ENCODE data around the gene POPDC2.

Gene POPDC2

DNA sequence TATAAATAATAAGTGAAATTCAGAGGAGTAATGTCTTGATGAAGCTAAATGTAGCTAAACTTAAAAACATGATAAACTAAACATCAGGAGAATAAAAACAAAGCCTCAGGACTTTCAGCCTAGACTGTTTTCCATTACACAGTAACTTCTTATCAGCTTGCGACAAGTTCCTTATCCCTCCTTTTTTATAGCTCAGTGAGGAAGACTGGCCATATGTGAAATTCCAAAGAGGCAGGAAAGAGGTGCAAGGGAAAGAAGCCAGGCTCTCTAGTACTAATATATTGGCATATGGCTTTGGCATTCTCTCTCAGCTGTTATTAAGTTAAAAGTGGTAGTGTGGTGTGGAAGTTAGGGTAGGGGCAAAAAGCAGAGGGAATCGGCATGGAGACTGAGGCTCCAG lies 12.4 kb upstream of the POPDC2 start:
- Histone ChIP-seq H3K4me2 (ENCODE audit: insufficient read depth, low read length) (no peak overlapping the region), H3K9me3 (ENCODE audit: insufficient read depth, low read length, severe bottlenecking) (no peaks in the 10 kb centered on the region), H3K27me3 (ENCODE audit: insufficient read depth, low read length, poor library complexity) (no peaks in the 10 kb centered on the region), H3K4me1 (ENCODE audit: insufficient read depth, low read length) (peaks cover 23% of the 10 kb centered on the region), H3K4me3 (ENCODE audit: low read depth in 1 of 2, low read length in 2 of 2) (no peak overlapping the region), H2AFZ (ENCODE audit: low read depth, low read length) (no peak overlapping the region), H3K27ac (ENCODE audit: low read length) (no peak overlapping the region), H4K20me1 (ENCODE audit: insufficient read depth, low read length) (no peaks in the 10 kb centered on the region), H3K36me3 (ENCODE audit: insufficient read depth, low read length) (peaks cover 67% of the 10 kb centered on the region), H3K9ac (ENCODE audit: low read depth, low read length) (no peak overlapping the region), H3K79me2 (ENCODE audit: insufficient read depth, low read length) (peaks cover 24% of the 10 kb centered on the region)
- TF ChIP-seq, protein P1, sequence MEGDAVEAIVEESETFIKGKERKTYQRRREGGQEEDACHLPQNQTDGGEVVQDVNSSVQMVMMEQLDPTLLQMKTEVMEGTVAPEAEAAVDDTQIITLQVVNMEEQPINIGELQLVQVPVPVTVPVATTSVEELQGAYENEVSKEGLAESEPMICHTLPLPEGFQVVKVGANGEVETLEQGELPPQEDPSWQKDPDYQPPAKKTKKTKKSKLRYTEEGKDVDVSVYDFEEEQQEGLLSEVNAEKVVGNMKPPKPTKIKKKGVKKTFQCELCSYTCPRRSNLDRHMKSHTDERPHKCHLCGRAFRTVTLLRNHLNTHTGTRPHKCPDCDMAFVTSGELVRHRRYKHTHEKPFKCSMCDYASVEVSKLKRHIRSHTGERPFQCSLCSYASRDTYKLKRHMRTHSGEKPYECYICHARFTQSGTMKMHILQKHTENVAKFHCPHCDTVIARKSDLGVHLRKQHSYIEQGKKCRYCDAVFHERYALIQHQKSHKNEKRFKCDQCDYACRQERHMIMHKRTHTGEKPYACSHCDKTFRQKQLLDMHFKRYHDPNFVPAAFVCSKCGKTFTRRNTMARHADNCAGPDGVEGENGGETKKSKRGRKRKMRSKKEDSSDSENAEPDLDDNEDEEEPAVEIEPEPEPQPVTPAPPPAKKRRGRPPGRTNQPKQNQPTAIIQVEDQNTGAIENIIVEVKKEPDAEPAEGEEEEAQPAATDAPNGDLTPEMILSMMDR (IDR thresholded peaks at IDR 0.05; ENCODE audit: borderline replicate concordance, extremely low read depth, low read length, poor library complexity, severe bottlenecking): no peak
- TF ChIP-seq EZH2 (IDR thresholded peaks at IDR 0.05; ENCODE audit: borderline replicate concordance, low read depth, low read length, severe bottlenecking): no peak
- ATAC-seq (ENCODE audit: insufficient read depth, low read depth) (no peak), DNase-seq (no peak)

GRCh38 chr3:119669906-119670570 lies 9.6 kb upstream of the POPDC2 start:
- Histone ChIP-seq H3K36me3 (ENCODE audit: insufficient read depth, low read length) (peaks cover 68% of the 10 kb centered on the region), H2AFZ (ENCODE audit: low read depth, low read length) (no peak overlapping the region)
- TF ChIP-seq, protein P1 (IDR thresholded peaks at IDR 0.05; ENCODE audit: borderline replicate concordance, extremely low read depth, low read length, poor library complexity, severe bottlenecking): no peak

GRCh38 chr3:119665954-119666559 lies 5.7 kb upstream of the POPDC2 start:
- Histone ChIP-seq H3K36me3 (ENCODE audit: insufficient read depth, low read length) (peaks cover 29% of the 10 kb centered on the region), H3K4me2 (ENCODE audit: insufficient read depth, low read length) (no peak overlapping the region), H3K4me1 (ENCODE audit: insufficient read depth, low read length) (no peaks in the 10 kb centered on the region), H3K27me3 (ENCODE audit: insufficient read depth, low read length, poor library complexity) (no peaks in the 10 kb centered on the region), H3K9ac (ENCODE audit: low read depth, low read length) (no peak overlapping the region), H3K79me2 (ENCODE audit: insufficient read depth, low read length) (no peaks in the 10 kb centered on the region), H3K9me3 (ENCODE audit: insufficient read depth, low read length, severe bottlenecking) (no peaks in the 10 kb centered on the region), H4K20me1 (ENCODE audit: insufficient read depth, low read length) (no peaks in the 10 kb centered on the region), H2AFZ (ENCODE audit: low read depth, low read length) (no peak overlapping the region), H3K27ac (ENCODE audit: low read length) (no peak overlapping the region), H3K4me3 (ENCODE audit: low read depth in 1 of 2, low read length in 2 of 2) (no peak overlapping the region)
- TF ChIP-seq EZH2 (IDR thresholded peaks at IDR 0.05; ENCODE audit: borderline replicate concordance, low read depth, low read length, severe bottlenecking): no peak
- TF ChIP-seq, protein P1 (IDR thresholded peaks at IDR 0.05; ENCODE audit: borderline replicate concordance, extremely low read depth, low read length, poor library complexity, severe bottlenecking): no peak
- ATAC-seq (ENCODE audit: insufficient read depth, low read depth) (no peak), DNase-seq (no peak)

More at GRCh38 chr3:119669906-119670570, 9.6 kb upstream of the POPDC2 start:
- Histone ChIP-seq H3K9me3 (ENCODE audit: insufficient read depth, low read length, severe bottlenecking) (no peaks in the 10 kb centered on the region), H4K20me1 (ENCODE audit: insufficient read depth, low read length) (no peaks in the 10 kb centered on the region), H3K9ac (ENCODE audit: low read depth, low read length) (no peak overlapping the region), H3K4me2 (ENCODE audit: insufficient read depth, low read length) (no peak overlapping the region), H3K27me3 (ENCODE audit: insufficient read depth, low read length, poor library complexity) (no peaks in the 10 kb centered on the region), H3K79me2 (ENCODE audit: insufficient read depth, low read length) (peaks cover 6% of the 10 kb centered on the region), H3K27ac (ENCODE audit: low read length) (no peak overlapping the region), H3K4me3 (ENCODE audit: low read depth in 1 of 2, low read length in 2 of 2) (no peak overlapping the region), H3K4me1 (ENCODE audit: insufficient read depth, low read length) (peaks cover 2% of the 10 kb centered on the region; the same call in 1 of the 2 replicates)
- no peak for ATAC-seq (ENCODE audit: insufficient read depth, low read depth)
- no peak for DNase-seq
